Adipocyte (in vitro differentiated cells): ENCODE measurements around the gene ITIH3.

Source experiments
- DNase-seq: peaks from one replicate; pipeline ENCODE4 v3.0.0-alpha.2; 2015; ENCODE audit warnings: low read depth
- H3K27me3 ChIP-seq: replicated peaks from 2 replicates; pipeline ENCODE4 v1.7.0; 2013; ENCODE audit warnings: mild to moderate bottlenecking, low read length, moderate library complexity; ENCODE audit not compliant: control insufficient read depth, insufficient read depth
- H3K36me3 ChIP-seq: 2 replicates; pipeline ENCODE4 v1.7.0; 2013; ENCODE audit warnings: low read length, mild to moderate bottlenecking, moderate library complexity; ENCODE audit not compliant: control insufficient read depth, insufficient read depth, severe bottlenecking
- H3K4me1 ChIP-seq: 2 replicates; pipeline ENCODE4 v1.7.0; 2013; ENCODE audit warnings: mild to moderate bottlenecking, low read length, moderate library complexity; ENCODE audit not compliant: control insufficient read depth, insufficient read depth
- H3K4me3 ChIP-seq: 2 replicates; pipeline ENCODE4 v1.7.0; 2013; ENCODE audit warnings: mild to moderate bottlenecking, low read length, moderate library complexity
- H3K9ac ChIP-seq: 2 replicates; pipeline ENCODE4 v1.7.0; 2013; ENCODE audit warnings: mild to moderate bottlenecking, low read length, moderate library complexity
- H3K9me3 ChIP-seq: 2 replicates; pipeline ENCODE4 v1.7.0; 2013; ENCODE audit warnings: mild to moderate bottlenecking, low read length, moderate library complexity; ENCODE audit not compliant: control insufficient read depth

ITIH3 gene

DNA sequence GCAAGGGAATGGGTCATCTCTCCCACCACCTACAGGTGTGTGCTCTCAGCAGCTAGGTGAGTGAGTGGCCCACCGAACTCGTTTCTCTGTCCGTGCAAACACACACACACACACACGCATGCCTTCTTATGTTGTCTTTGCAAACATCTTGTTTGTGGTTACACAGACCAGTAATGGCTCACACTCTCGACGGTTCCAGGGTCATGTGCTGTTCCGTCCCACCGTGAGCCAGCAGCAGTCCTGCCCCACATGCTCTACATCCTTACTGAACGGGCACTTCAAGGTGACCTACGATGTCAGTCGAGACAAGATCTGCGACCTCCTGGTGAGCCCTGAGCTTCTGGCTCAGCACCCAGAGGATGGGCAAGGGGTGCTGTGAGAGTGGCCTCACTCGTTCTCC is 12.9 kb upstream of the ITIH3 start:
- DNase-seq = no peak
- no peaks in the 10 kb centered on the region for H3K4me1 ChIP-seq
- H3K27me3 ChIP-seq = peaks cover 61% of the 10 kb centered on the region
- no peaks in the 10 kb centered on the region for H3K36me3 ChIP-seq
- no peak overlapping the region for H3K4me3 ChIP-seq
- no peaks in the 10 kb centered on the region for H3K9me3 ChIP-seq
- H3K9ac ChIP-seq = no peak overlapping the region

- Histone ChIP-seq H3K27me3 (peaks cover 61% of the 10 kb centered on the region), H3K9ac (no peak overlapping the region), H3K36me3 (no peaks in the 10 kb centered on the region), H3K9me3 (no peaks in the 10 kb centered on the region), H3K4me1 (peaks cover 5% of the 10 kb centered on the region), H3K4me3 (no peak overlapping the region)
- no peak for DNase-seq
These were observed 12.0 kb upstream of the ITIH3 start for GRCh38 chr3:52782412-52783210.

GRCh38 chr3:52783211-52783555 is 11.4 kb upstream of the ITIH3 start:
- Histone ChIP-seq H3K4me1 (peaks cover 6% of the 10 kb centered on the region), H3K36me3 (no peaks in the 10 kb centered on the region), H3K9me3 (no peaks in the 10 kb centered on the region), H3K4me3 (no peak overlapping the region), H3K27me3 (peaks cover 59% of the 10 kb centered on the region), H3K9ac (no peak overlapping the region)
- no peak for DNase-seq

DNA sequence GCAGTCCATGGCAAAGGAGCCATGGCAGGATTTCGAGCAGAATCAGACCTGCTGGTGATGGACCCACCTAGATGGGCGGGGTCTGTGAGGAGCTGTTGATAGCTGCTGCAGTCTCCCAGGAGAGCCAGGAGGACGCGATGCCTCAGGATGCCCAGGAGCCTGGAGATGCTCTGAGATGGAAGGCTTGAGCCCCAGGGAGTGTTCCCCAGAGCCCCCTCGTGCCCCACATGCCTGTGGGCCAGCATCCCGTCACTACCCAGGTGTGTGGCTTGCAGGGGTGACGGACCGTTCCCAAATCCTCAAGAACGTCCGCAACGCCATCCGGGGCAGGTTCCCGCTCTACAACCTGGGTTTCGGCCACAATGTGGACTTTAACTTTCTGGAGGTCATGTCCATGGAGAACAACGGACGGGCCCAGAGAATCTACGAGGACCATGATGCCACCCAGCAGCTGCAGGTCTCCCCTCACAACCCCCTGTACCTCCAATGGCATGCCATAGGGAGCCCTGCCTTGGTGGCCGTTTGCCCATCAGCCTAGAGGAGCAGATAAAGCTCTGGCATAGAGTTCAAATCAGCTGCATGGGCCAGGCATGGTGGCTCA is 10.5 kb upstream of the ITIH3 start:
- Histone ChIP-seq H3K4me3 (no peak overlapping the region), H3K9me3 (no peaks in the 10 kb centered on the region), H3K27me3 (peaks cover 49% of the 10 kb centered on the region), H3K9ac (no peak overlapping the region), H3K36me3 (no peaks in the 10 kb centered on the region), H3K4me1 (peaks cover 6% of the 10 kb centered on the region)
- no peak for DNase-seq

- Histone ChIP-seq H3K4me1 (peaks cover 6% of the 10 kb centered on the region), H3K36me3 (peaks cover 3% of the 10 kb centered on the region), H3K4me3 (no peak overlapping the region), H3K9me3 (no peaks in the 10 kb centered on the region), H3K27me3 (peaks cover 41% of the 10 kb centered on the region), H3K9ac (no peak overlapping the region)
- DNase-seq = no peak
These were observed 9.5 kb upstream of the ITIH3 start for GRCh38 chr3:52784931-52785590.

- no peaks in the 10 kb centered on the region for H3K9me3 ChIP-seq
- H3K4me1 ChIP-seq = peaks cover 6% of the 10 kb centered on the region
- H3K4me3 ChIP-seq = no peak overlapping the region
- H3K36me3 ChIP-seq = peaks cover 3% of the 10 kb centered on the region
- H3K27me3 ChIP-seq = peaks cover 30% of the 10 kb centered on the region
- DNase-seq = no peak
- no peak overlapping the region for H3K9ac ChIP-seq
These were observed 8.0 kb upstream of the ITIH3 start for GRCh38 chr3:52786330-52787215.

DNA sequence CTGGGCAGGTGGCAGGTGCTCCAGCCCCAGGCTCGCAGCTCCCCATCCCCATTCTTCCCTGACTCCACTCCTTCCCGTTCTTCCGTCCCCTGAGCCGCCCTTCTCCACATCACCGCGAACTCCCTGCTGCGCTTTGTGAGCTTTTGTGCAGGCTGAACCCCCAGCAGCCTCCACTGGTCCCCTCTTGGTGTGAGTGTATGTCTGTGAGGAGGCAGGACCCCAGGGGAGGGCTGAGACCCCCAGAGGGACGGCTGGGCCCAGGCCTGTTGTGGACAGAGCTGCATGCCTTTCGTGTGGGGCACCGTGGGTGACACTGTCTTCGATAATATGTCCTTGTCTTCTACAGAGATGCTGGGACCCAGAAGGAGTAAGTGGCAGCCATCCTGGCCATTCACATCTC is 7.3 kb upstream of the ITIH3 start:
- H3K36me3 ChIP-seq = peaks cover 3% of the 10 kb centered on the region
- DNase-seq = no peak
- peaks cover 25% of the 10 kb centered on the region for H3K27me3 ChIP-seq
- no peak overlapping the region for H3K4me3 ChIP-seq
- H3K4me1 ChIP-seq = peaks cover 6% of the 10 kb centered on the region
- no peaks in the 10 kb centered on the region for H3K9me3 ChIP-seq
- H3K9ac ChIP-seq = no peak overlapping the region

DNA sequence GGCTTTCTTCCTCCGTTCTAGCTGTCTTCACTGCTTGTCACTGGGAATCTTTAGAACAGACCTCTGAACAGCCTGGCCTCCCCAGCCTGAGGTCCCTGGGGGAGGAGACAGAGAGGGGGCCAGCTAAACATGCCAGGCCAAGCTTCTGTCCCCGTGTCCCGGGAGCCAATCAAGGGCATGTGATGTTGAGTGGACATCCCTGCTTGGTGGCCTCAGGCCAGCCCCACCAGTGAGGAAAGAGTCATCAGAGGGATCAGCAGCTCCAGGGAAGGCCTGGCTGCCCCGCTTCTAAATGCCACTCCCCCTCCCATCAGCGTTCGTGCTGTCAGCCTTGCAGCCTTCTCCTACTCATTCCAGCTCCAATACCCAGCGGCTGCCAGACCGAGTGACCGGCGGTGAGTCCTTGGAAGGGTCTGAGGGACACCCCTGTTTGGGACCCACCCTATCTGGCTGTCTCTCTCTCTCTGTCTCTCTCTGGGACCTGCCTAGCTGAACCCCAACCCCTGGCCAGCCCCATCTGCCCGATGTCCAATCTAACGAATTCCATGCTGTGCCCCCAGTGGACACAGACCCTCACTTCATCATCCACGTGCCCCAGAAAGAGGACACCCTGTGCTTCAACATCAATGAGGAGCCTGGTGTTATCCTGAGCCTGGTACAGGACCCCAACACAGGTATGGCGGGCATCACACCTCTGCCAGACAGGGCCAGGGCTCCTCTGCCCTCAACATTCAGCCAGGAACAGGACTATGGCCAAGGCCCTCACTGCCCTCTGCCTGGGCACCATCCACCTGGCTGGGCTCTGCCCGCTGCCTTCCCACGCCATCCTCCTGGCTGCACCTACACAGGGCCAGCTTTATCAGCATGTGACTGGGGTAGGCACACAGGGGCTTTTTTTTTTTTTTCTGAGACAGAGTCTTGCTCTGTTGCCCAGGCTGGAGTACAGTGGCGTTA is 6.6 kb upstream of the ITIH3 start:
- H3K4me3 ChIP-seq = peak overlapping the region; percentile 73
- peak overlapping the region; percentile 78 for H3K9ac ChIP-seq
- DNase-seq = no peak
- peaks cover 6% of the 10 kb centered on the region for H3K4me1 ChIP-seq
- peaks cover 18% of the 10 kb centered on the region for H3K27me3 ChIP-seq
- H3K36me3 ChIP-seq = peaks cover 3% of the 10 kb centered on the region
- H3K9me3 ChIP-seq = no peaks in the 10 kb centered on the region

- peaks cover 8% of the 10 kb centered on the region for H3K27me3 ChIP-seq
- peaks cover 3% of the 10 kb centered on the region for H3K36me3 ChIP-seq
- H3K4me1 ChIP-seq = peaks cover 6% of the 10 kb centered on the region
- peak overlapping the region; percentile 78 for H3K9ac ChIP-seq
- H3K9me3 ChIP-seq = no peaks in the 10 kb centered on the region
- peak overlapping the region; percentile 73 for H3K4me3 ChIP-seq
- no peak for DNase-seq
These were observed 5.5 kb upstream of the ITIH3 start for GRCh38 chr3:52788890-52789745.

DNA sequence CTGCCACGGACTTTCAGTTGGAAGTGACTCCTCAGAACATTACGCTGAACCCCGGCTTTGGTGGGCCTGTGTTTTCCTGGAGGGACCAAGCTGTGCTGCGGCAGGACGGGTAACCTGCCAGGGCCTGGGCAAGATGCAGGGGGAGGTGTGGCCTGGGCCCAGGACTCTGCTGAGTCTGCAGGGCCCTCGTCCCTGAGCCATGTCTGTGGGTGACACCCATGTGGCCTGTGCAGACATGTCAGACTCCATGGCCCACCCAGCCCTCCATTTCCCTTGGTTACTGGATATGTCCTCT is 4.9 kb upstream of the ITIH3 start:
- Histone ChIP-seq H3K4me3 (peak overlapping the region; percentile 73), H3K9me3 (no peaks in the 10 kb centered on the region), H3K4me1 (peaks cover 6% of the 10 kb centered on the region), H3K36me3 (peaks cover 3% of the 10 kb centered on the region), H3K9ac (peak overlapping the region; percentile 78), H3K27me3 (peaks cover 8% of the 10 kb centered on the region)
- no peak for DNase-seq
